Liver (tissue), 3 donors: ENCODE data around the gene XRN1.

Source experiments
- FOXA2 ChIP-seq: IDR thresholded peaks from 2 replicates; pipeline ENCODE4 v1.6.1; 2016; ENCODE audit warnings: antibody characterized with exemption
- GABPA ChIP-seq, 2 donors: IDR thresholded peaks in 1 of 2; conservative IDR thresholded peaks in 1 of 2; 2 replicates each; pipeline ENCODE4 v1.6.1; 2016; ENCODE audit warnings: antibody characterized with exemption in 2 of 2, mild to moderate bottlenecking in 1 of 2, moderate library complexity in 1 of 2
- HNF4G ChIP-seq: IDR thresholded peaks from 2 replicates; pipeline ENCODE4 v1.6.1; 2016; ENCODE audit warnings: antibody characterized with exemption
- RAD21 ChIP-seq, 2 donors: IDR thresholded peaks; 2 replicates each; pipeline ENCODE4 v1.6.1; 2016; ENCODE audit warnings: antibody characterized with exemption in 2 of 2, mild to moderate bottlenecking in 2 of 2
- RXRA ChIP-seq, 2 donors: IDR thresholded peaks; 2 replicates each; pipeline ENCODE4 v1.6.1; 2017 to 2018; ENCODE audit warnings: antibody characterized with exemption in 2 of 2, mild to moderate bottlenecking in 1 of 2
- SP1 ChIP-seq: IDR thresholded peaks from 2 replicates; pipeline ENCODE4 v1.6.1; 2018; ENCODE audit warnings: antibody characterized with exemption, mild to moderate bottlenecking
- TAF1 ChIP-seq: conservative IDR thresholded peaks from 2 replicates; pipeline ENCODE4 v1.6.1; 2016; ENCODE audit warnings: antibody characterized with exemption, mild to moderate bottlenecking
- YY1 ChIP-seq: IDR thresholded peaks from 2 replicates; pipeline ENCODE4 v1.6.1; 2016; ENCODE audit warnings: antibody characterized with exemption, mild to moderate bottlenecking
- TF ChIP-seq, protein P1 (sequence below): fragments of 150-350 bp; IDR thresholded peaks from 2 replicates; pipeline ENCODE4 v1.5.1; 2017; ENCODE audit warnings: improper control_type of control experiment, low read depth, low read length; ENCODE audit not compliant: missing input control
- TF ChIP-seq, protein P2 (sequence below): IDR thresholded peaks from 2 replicates; pipeline ENCODE4 v1.6.1; 2016; ENCODE audit warnings: antibody characterized with exemption
- TF ChIP-seq, protein P3 (sequence below): IDR thresholded peaks from 2 replicates; pipeline ENCODE4 v1.6.1; 2016; ENCODE audit warnings: antibody characterized with exemption
- TF ChIP-seq, protein P4 (sequence below): IDR thresholded peaks from 2 replicates; pipeline ENCODE4 v1.6.1; 2016; ENCODE audit warnings: antibody characterized with exemption, mild to moderate bottlenecking
- TF ChIP-seq, protein P5 (sequence below): IDR thresholded peaks from 2 replicates; pipeline ENCODE4 v1.6.1; 2016; ENCODE audit warnings: antibody characterized with exemption
- donor health status: healthy.
- donor health status: healthy.

DNA sequence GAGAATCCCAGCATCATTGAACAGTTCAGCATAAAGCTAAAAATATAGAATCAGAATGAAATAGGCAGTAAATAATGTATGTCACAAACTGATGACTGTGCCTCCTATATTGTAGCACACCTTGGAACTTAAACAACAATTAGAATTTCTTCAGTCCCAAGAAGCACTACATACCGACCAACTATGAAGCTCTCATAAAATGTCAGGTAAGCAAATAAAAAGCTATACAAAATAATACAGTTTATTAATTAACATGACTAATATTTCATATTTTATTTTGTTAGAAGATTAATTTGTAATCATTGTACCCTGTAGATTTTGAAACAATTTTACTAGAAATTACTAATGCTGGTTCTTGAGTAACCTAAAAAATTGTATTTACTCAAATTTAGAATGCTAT, 137.4 kb downstream of the XRN1 start:
- TF ChIP-seq SP1 (no peak), RAD21 (IDR thresholded peaks at IDR 0.05) (no peak), FOXA2 (no peak), YY1 (no peak), TAF1 (no peak), RXRA (IDR thresholded peaks at IDR 0.05) (no peak), HNF4G (no peak), GABPA (IDR thresholded peaks at IDR 0.05 in 1 of 2, conservative IDR thresholded peaks at IDR 0.05 in 1 of 2) (no peak)
- TF ChIP-seq, protein P1, sequence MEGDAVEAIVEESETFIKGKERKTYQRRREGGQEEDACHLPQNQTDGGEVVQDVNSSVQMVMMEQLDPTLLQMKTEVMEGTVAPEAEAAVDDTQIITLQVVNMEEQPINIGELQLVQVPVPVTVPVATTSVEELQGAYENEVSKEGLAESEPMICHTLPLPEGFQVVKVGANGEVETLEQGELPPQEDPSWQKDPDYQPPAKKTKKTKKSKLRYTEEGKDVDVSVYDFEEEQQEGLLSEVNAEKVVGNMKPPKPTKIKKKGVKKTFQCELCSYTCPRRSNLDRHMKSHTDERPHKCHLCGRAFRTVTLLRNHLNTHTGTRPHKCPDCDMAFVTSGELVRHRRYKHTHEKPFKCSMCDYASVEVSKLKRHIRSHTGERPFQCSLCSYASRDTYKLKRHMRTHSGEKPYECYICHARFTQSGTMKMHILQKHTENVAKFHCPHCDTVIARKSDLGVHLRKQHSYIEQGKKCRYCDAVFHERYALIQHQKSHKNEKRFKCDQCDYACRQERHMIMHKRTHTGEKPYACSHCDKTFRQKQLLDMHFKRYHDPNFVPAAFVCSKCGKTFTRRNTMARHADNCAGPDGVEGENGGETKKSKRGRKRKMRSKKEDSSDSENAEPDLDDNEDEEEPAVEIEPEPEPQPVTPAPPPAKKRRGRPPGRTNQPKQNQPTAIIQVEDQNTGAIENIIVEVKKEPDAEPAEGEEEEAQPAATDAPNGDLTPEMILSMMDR = no peak
- TF ChIP-seq, protein P2, sequence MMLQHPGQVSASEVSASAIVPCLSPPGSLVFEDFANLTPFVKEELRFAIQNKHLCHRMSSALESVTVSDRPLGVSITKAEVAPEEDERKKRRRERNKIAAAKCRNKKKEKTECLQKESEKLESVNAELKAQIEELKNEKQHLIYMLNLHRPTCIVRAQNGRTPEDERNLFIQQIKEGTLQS = no peak
- TF ChIP-seq, protein P3, sequence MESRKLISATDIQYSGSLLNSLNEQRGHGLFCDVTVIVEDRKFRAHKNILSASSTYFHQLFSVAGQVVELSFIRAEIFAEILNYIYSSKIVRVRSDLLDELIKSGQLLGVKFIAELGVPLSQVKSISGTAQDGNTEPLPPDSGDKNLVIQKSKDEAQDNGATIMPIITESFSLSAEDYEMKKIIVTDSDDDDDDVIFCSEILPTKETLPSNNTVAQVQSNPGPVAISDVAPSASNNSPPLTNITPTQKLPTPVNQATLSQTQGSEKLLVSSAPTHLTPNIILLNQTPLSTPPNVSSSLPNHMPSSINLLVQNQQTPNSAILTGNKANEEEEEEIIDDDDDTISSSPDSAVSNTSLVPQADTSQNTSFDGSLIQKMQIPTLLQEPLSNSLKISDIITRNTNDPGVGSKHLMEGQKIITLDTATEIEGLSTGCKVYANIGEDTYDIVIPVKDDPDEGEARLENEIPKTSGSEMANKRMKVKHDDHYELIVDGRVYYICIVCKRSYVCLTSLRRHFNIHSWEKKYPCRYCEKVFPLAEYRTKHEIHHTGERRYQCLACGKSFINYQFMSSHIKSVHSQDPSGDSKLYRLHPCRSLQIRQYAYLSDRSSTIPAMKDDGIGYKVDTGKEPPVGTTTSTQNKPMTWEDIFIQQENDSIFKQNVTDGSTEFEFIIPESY = no peak
- TF ChIP-seq, protein P4, sequence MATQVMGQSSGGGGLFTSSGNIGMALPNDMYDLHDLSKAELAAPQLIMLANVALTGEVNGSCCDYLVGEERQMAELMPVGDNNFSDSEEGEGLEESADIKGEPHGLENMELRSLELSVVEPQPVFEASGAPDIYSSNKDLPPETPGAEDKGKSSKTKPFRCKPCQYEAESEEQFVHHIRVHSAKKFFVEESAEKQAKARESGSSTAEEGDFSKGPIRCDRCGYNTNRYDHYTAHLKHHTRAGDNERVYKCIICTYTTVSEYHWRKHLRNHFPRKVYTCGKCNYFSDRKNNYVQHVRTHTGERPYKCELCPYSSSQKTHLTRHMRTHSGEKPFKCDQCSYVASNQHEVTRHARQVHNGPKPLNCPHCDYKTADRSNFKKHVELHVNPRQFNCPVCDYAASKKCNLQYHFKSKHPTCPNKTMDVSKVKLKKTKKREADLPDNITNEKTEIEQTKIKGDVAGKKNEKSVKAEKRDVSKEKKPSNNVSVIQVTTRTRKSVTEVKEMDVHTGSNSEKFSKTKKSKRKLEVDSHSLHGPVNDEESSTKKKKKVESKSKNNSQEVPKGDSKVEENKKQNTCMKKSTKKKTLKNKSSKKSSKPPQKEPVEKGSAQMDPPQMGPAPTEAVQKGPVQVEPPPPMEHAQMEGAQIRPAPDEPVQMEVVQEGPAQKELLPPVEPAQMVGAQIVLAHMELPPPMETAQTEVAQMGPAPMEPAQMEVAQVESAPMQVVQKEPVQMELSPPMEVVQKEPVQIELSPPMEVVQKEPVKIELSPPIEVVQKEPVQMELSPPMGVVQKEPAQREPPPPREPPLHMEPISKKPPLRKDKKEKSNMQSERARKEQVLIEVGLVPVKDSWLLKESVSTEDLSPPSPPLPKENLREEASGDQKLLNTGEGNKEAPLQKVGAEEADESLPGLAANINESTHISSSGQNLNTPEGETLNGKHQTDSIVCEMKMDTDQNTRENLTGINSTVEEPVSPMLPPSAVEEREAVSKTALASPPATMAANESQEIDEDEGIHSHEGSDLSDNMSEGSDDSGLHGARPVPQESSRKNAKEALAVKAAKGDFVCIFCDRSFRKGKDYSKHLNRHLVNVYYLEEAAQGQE = no peak
- TF ChIP-seq, protein P5, sequence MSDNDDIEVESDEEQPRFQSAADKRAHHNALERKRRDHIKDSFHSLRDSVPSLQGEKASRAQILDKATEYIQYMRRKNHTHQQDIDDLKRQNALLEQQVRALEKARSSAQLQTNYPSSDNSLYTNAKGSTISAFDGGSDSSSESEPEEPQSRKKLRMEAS = no peak
